ENCODE data around the gene PSMB9.
"Not testable (repeated sequence)": the region's sequence is repeated elsewhere in the genome, so short reads cannot be mapped to it uniquely, and the experiment has no call there.

GRCh38 chr6:32873947-32874346, 20.0 kb downstream of the PSMB9 start:
- TF ChIP-seq CTCF (IDR thresholded peaks at IDR 0.05 in 4 of 5, conservative IDR thresholded peaks at IDR 0.05 in 1 of 5); POLR2A (IDR thresholded peaks at IDR 0.05): not testable (repeated sequence)
